HL-60/S4 treated with phorbol 12-myristate 13-acetate at 8.2 ng/mL for 4 days and 3 days (cell line): Measurements from ENCODE around the gene RPL13A.
"Not testable (repeated sequence)": the region's sequence is repeated elsewhere in the genome, so short reads cannot be mapped to it uniquely, and the experiment has no call there.

Source experiments
- in situ Hi-C: fragments of 300-500 bp; cut with MboI; formaldehyde crosslinking; loops from 2 replicates; pipeline ENCODE4 v1.15.0; 2022; ENCODE audit warnings: low sequenced_read_pairs

RPL13A gene

DNA sequence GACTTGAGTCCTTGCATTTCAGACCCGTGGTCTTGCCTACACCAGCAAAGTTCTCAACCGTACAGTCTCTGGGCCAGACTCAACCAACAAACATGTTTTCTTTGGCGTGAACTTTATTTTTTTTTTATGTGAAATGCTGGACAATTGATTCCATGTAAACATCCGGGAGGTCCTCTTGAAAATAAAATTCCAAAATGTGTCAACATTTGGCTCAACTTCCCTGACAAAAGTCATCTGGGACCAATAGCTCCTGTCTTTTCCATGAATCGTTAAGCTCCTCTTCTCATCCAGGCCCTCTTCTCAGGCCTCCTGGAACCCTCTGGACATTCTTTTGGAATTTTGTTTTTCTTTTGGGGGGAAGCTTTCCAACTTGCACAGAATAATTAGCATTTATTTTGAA lies 31.6 kb upstream of the RPL13A start:
- in situ Hi-C loops: no loop called here

DNA sequence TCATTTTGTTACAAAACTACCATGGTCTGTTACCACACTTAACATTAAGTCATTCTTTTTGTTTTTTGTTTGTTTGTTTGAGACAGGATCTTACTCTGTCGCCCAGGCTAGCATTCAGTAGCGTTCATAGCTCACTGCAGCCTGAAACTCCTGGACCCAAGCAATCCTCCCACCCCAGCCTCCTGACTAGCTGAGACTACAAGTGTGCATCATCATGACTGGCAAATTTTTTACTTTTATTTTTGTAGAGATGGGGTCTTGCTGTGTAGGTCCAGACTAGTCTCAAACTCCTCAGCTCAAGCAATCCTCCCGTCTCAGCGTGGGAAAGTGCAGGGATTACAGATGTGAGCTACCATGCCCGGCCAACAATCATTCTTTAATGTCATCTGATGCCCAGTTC lies 31.1 kb upstream of the RPL13A start:
- in situ Hi-C loops: no loop called here

DNA sequence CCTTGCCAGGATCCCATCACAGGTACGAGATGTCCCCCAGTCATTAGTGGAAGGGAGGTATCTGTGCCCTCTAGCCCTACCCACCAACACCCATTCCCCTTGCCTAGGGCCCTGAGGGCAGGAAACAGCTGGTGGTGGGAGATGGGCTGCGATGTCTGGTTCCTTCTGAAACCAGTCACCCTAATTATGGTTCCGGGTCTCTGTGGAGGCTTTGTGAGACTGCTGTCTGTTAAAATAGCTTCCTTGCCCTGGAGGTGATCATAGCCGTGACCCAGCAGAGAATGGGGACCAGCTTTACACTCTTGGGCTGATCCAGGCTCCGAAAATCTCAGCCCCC lies 28.9 kb upstream of the RPL13A start:
- in situ Hi-C loops: no loop called here

DNA sequence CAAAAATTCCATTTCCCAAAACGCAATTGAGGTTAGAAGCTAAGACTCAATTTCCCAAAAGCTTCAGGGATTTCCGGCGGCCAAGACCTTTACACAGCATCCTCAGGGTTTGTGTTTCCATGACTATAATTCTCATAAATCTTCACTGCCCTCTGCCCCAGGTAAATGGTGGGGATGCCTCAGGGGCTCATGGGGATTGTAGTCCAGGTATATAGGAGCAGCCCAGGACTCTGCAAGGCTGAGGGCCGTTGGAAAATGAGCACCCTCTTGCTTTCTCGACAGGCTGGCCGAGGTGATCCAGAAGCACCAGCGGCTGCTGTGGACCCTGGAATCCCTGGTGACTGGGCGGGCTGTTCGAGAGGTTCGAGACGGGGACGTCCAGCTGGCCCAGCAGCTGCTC lies 28.0 kb upstream of the RPL13A start:
- in situ Hi-C loops: no loop called here

DNA sequence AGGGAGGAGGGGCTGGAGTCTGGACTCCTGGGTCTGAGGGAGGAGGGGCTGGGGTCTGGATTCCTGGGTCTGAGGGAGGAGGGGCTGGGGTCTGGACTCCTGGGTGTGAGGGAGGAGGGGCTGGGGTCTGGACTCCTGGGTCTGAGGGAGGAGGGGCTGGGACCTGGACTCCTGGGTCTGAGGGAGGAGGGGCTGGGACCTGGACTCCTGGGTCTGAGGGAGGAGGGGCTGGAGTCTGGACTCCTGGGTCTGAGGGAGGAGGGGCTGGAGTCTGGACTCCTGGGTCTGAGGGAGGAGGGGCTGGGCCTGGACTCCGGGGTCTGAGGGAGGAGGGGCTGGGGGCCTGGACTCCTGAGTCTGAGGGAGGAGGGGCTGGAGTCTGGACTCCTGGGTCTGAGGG lies 26.3 kb upstream of the RPL13A start:
- in situ Hi-C loops: not testable (repeated sequence)

- in situ Hi-C loops: no loop called here
These were observed 25.8 kb upstream of the RPL13A start for GRCh38 chr19:49461656-49462055.

DNA sequence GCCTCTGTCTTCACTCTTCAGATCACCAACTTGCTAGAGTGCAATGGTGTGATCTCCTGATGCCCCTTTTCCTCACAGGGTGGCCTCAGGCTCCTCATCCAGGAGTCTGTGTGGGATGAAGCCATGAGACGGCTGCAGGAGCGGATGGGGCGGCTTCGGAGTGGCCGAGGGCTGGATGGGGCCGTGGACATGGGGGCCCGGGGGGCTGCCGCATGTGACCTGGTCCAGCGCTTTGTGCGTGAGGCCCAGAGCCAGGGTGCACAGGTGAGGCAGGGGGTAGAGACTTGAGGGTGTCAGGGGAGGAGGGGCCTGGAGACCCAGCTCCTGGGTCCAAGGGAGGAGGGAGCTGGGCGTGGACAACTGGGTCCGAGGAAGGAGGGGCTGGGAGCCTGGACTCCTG lies 24.9 kb upstream of the RPL13A start:
- in situ Hi-C loops: no loop called here

DNA sequence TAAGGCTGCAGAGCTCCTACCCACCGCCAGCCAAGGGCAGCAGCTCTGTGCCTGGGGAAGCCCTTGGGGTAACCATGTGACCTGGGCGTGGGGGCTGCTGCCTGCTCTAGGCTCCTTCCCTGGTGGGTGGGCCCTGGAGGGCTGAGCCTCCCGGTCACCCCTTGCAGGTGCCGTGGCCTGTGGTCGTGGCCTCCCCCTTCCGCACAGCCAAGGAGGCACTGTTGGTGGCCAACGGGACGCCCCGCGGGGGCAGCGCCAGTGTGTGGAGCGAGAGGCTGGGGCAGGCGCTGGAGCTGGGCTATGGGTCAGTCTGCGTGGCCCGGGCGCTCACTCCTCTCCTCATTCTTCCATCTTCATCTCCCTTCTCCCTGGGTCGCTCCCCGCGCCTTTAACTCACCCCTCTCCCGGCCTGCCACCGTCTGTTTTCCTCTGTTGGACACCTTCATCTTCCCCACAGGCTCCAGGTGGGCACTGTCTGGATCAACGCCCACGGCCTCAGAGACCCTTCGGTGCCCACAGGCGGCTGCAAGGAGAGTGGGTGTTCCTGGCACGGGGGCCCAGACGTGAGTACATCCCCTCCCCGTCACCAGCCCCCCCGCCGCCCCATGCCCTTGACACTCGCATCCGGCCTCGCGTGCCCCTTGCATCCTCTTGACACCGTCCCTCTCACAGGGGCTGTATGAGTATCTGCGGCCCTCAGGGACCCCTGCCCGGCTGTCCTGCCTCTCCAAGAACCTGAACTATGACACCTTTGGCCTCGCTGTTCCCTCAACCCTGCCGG lies 23.3 kb upstream of the RPL13A start:
- in situ Hi-C loops: no loop called here

GRCh38 chr19:49465371-49465770 lies 22.0 kb upstream of the RPL13A start:
- in situ Hi-C loops: no loop called here

DNA sequence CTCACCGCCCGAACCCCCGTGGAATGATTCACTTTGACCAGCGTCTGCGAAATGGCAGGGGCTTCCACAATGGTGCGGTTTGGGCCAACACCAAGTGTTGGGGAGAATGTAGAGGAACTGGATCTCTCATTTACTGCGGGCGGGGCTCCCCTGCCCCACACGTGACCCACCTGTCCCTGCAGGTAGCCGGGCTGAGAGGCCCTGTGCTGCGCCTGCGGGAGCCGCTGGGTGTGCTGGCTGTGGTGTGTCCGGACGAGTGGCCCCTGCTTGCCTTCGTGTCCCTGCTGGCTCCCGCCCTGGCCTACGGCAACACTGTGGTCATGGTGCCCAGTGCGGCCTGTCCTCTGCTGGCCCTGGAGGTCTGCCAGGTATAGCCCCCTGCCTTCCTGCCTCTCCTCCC lies 19.2 kb upstream of the RPL13A start:
- in situ Hi-C loops: no loop called here

DNA sequence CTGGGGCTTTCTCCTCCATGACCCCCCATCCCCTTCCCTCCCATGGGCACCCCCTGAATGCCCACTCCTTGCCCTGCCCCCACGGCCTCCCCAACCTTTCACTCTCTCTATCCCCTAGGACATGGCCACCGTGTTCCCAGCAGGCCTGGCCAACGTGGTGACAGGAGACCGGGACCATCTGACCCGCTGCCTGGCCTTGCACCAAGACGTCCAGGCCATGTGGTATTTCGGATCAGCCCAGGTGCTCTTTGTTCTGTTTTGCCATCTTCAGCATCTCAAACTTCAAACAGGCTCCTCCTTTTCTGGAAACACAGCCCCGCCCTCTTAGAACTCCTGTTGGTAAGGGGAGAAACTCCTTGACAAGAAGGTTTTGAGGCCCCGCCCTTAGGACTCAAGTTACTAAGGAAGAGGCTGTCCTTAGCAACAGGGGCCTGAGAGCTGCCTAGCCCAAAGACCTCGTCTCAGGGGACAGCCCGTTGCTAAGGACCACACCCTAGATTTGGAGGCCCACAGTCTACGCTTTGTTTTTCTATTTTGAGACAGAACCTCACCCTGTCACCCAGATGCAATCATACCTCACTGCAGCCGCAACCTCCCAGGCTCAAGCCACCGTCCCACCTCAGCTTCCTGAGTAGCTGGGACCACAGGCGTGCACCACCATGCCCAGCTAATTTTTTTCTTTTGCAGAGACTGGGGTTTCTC lies 18.5 kb upstream of the RPL13A start:
- in situ Hi-C loops: no loop called here

DNA sequence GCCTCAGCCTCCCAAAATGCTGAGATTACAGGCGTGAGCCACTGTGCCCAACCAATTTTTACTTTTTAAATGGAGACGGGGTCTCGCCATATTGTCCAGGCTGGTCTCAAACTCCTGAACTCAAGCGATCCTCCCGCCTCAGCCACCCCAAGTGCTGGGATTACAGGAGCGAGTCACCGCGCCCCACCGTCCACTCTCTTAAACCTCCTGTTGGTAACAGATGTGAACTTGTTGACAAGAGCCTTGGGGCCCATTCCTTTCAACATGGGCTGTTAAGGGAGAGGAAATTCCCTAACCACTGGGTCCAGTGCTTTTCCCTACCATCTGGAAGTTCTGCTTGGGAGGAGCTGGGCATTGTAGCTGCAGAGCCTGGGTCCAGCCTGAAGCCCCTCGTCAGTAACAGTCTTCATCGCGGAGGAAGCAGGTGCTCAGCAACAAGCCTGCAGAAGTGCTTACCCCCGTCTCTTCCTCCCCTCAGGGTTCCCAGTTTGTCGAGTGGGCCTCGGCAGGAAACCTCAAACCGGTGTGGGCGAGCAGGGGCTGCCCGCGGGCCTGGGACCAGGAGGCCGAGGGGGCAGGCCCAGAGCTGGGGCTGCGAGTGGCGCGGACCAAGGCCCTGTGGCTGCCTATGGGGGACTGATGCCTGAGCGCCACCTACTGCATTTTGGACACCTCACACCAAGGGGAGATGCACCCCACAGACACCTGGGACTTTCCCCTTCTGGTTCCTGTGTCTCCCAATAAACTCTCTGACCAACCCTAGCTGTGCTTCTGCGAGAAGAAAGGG lies 17.4 kb upstream of the RPL13A start:
- in situ Hi-C loops: no loop called here

- in situ Hi-C loops: no loop called here
These were observed 16.8 kb upstream of the RPL13A start for GRCh38 chr19:49470615-49470978.

- in situ Hi-C loops: no loop called here
These were observed 14.5 kb upstream of the RPL13A start for GRCh38 chr19:49472936-49473335.

DNA sequence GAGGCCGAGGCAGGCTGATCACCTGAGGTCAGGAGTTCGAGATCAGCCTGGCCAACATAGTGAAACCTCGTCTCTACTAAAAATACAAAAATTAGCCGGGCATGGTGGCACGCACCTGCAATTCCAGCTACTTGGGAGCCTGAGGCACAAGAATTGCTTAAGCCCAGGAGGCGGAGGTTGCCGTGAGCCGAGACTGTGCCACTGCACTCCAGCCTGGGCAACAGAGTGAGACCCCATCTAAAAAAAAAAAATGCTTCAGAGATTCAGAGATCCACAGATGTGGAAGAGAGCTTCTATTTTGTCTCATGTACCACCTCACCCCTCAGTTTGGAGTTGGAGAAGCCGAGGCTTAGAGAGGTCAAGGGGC lies 13.9 kb upstream of the RPL13A start:
- in situ Hi-C loops: not testable (repeated sequence)

DNA sequence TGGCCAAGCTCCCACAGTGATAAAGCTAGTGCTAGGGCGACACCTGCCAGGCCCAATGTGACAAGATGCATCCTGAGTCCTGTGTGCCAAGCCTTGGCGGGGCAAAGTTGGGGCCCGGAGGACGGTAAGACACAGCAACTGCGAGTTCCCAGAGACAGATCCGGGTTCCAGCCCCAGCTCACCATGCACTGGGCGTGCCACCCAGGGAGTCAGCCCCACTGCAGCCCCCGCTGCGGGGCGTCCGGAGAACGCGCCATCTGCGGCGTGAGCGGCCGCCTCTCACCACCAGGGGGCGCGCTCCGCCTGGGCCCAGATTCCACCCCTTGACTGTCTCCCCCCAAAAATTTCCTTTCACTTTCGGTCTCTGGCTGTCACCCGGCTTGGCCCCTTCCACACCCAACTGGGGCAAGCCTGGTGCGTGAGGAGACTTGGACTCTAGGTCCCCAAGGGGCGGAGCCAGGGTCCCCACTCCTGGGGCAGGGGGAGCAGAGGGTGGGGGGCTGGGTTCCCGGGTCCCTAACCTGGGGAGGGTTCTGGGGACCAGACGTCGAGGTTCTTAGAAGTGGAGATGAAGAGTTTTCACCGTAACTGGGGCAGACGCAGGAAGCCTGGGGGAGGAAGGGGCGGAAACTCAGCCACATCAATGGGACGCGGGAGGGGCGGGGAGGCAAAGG lies 13.4 kb upstream of the RPL13A start, which contains the start of gene FLT3LG:
Gene FLT3LG (plus strand): TSS at position 348 of the 674 bp plus-strand sequence. CDS start 425 bp downstream, outside the sequence.
- in situ Hi-C loops: no loop called here

- in situ Hi-C loops: no loop called here
These were observed 12.9 kb upstream of the RPL13A start for GRCh38 chr19:49474542-49474924.

DNA sequence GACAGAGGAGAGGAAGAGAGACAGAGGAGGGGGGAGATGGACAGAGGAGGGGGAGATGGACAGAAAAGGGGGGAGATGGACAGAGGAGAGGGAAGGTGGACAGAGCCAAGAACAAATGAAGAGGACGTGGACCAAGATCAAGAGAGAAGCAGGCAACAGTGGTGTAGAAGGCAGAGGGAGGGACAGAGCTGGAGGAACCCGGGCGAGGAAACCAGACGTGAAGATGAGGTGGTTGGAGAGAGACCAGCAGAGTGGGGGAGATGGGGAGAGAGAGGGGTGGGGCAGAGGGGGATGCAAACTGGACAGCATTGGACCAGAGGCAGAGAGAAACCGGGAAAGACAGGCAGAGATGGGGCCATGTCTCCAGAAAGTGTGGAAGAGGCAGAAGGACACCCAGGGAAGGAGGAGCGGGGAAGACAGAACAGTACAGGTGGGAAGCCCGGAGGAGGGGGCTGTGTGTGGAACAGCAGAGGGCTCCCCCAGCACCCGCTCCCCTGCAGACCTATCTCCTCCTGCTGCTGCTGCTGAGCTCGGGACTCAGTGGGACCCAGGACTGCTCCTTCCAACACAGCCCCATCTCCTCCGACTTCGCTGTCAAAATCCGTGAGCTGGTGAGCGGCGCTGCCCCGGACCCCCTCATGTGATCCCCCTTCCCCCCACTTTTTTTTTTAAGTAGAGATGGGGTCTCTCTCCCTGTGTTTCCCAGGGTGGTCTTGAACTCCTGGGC lies 12.1 kb upstream of the RPL13A start:
- in situ Hi-C loops: no loop called here

GRCh38 chr19:49475995-49476880 lies 11.2 kb upstream of the RPL13A start:
- in situ Hi-C loops: no loop called here
